SU-DHL-6 (cell line): ENCODE measurements around the gene LZIC.

Source experiments
- H2AFZ ChIP-seq: fragments of 200-600 bp; sonication (generic); 2 replicates; pipeline ENCODE4 v1.6.1; 2014; ENCODE audit warnings: low read depth, mild to moderate bottlenecking, moderate library complexity, mixed read lengths, antibody characterized with exemption, low read length; ENCODE audit not compliant: severe bottlenecking
- H3F3A ChIP-seq: fragments of 200-600 bp; shearing (Covaris generic); 2 replicates; pipeline ENCODE4 v1.6.0; 2016; ENCODE audit warnings: antibody characterized with exemption, mild to moderate bottlenecking; ENCODE audit not compliant: insufficient read depth
- H3K27ac ChIP-seq: fragments of 200-600 bp; sonication (generic); 2 replicates; pipeline ENCODE4 v1.5.1; 2016; ENCODE audit warnings: low read depth, mild to moderate bottlenecking, low read length, moderate library complexity, mixed read lengths
- H3K27me3 ChIP-seq: fragments of 200-600 bp; sonication (generic), shearing (Covaris generic); 2 replicates; pipeline ENCODE4 v1.6.0; 2014; ENCODE audit warnings: mild to moderate bottlenecking, low read length
- H3K36me3 ChIP-seq: fragments of 200-600 bp; sonication (generic); 2 replicates; pipeline ENCODE4 v1.6.1; 2014; ENCODE audit warnings: mild to moderate bottlenecking, low read length, mixed read lengths
- H3K4me2 ChIP-seq: fragments of 300-600, 200-600 bp; shearing (Covaris generic), sonication (generic); 2 replicates; pipeline ENCODE4 v1.6.0; 2014; ENCODE audit warnings: low read length, low read depth, mild to moderate bottlenecking; ENCODE audit not compliant: poor library complexity, severe bottlenecking
- H3K4me3 ChIP-seq: fragments of 200-600 bp; sonication (generic); 2 replicates; pipeline ENCODE4 v1.5.1; 2014; ENCODE audit warnings: antibody characterized with exemption, low read length, mild to moderate bottlenecking, mixed read lengths; ENCODE audit not compliant: insufficient read depth, poor library complexity, severe bottlenecking
- H3K79me2 ChIP-seq: fragments of 200-600 bp; sonication (generic); 2 replicates; pipeline ENCODE4 v1.6.1; 2014; ENCODE audit warnings: mild to moderate bottlenecking, low read length, moderate library complexity; ENCODE audit not compliant: insufficient read depth
- H3K9ac ChIP-seq: fragments of 200-600 bp; sonication (generic); 2 replicates; pipeline ENCODE4 v1.7.0; 2014; ENCODE audit warnings: mild to moderate bottlenecking, low read length
- H3K9me2 ChIP-seq: fragments of 200-600 bp; sonication (generic); replicated peaks from 2 replicates; pipeline ENCODE4 v1.6.1; 2014; ENCODE audit warnings: low read length; ENCODE audit not compliant: insufficient read depth
- H3K9me3 ChIP-seq: fragments of 200-600 bp; sonication (generic); 2 replicates; pipeline ENCODE4 v1.6.1; 2014; ENCODE audit warnings: low read length, mixed read lengths; ENCODE audit not compliant: insufficient read depth
- H4K20me1 ChIP-seq: fragments of 200-600 bp; sonication (generic); 2 replicates; pipeline ENCODE4 v1.6.1; 2014; ENCODE audit warnings: low read depth, mild to moderate bottlenecking, antibody characterized with exemption, low read length, moderate library complexity, mixed read lengths
- CTCF ChIP-seq: fragments of 200-600 bp; sonication (generic); IDR thresholded peaks from one replicate; pipeline ENCODE4 v1.5.1; 2017; ENCODE audit warnings: antibody characterized with exemption, mild to moderate bottlenecking, low read length, moderate library complexity; ENCODE audit not compliant: insufficient read depth, poor library complexity, severe bottlenecking
- EZH2phosphoT487 ChIP-seq: fragments of 200-600 bp; sonication (generic), shearing (Covaris generic); conservative IDR thresholded peaks from 2 replicates; pipeline ENCODE4 v1.6.1; 2018; ENCODE audit warnings: mild to moderate bottlenecking, antibody characterized with exemption, low read length, moderate library complexity, mixed read lengths

Gene LZIC

GRCh38 chr1:9894115-9894514 lies 49.1 kb downstream of the LZIC start:
- Histone ChIP-seq H4K20me1 (no peaks in the 10 kb centered on the region), H3K79me2 (no peaks in the 10 kb centered on the region), H3K9me2 (no peaks in the 10 kb centered on the region), H3K9ac (no peak overlapping the region), H3K4me2 (no peak overlapping the region), H3K9me3 (no peaks in the 10 kb centered on the region), H3K27me3 (no peaks in the 10 kb centered on the region), H3F3A (no peaks in the 10 kb centered on the region), H2AFZ (no peak overlapping the region), H3K4me3 (no peak overlapping the region), H3K36me3 (no peaks in the 10 kb centered on the region), H3K27ac (no peak overlapping the region)
- TF ChIP-seq CTCF (no peak), EZH2phosphoT487 (no peak)

GRCh38 chr1:9892563-9893528 lies 50.3 kb downstream of the LZIC start:
- H2AFZ ChIP-seq: no peak overlapping the region
- no peak for TF ChIP-seq CTCF
- TF ChIP-seq EZH2phosphoT487: no peak

GRCh38 chr1:9891207-9891606 lies 52.0 kb downstream of the LZIC start:
- Histone ChIP-seq H3K4me2 (no peak overlapping the region), H3K4me3 (no peak overlapping the region)

More at GRCh38 chr1:9892563-9893528, 50.3 kb downstream of the LZIC start:
- no peak overlapping the region for H3K4me3 ChIP-seq
- H3K9ac ChIP-seq: no peak overlapping the region
- no peaks in the 10 kb centered on the region for H3K79me2 ChIP-seq
- no peak overlapping the region for H3K4me2 ChIP-seq
- H3K9me3 ChIP-seq: no peaks in the 10 kb centered on the region
- no peak overlapping the region for H3K27ac ChIP-seq
- no peaks in the 10 kb centered on the region for H3K36me3 ChIP-seq
- H3F3A ChIP-seq: no peaks in the 10 kb centered on the region
- no peaks in the 10 kb centered on the region for H3K27me3 ChIP-seq
- H4K20me1 ChIP-seq: no peaks in the 10 kb centered on the region
- H3K9me2 ChIP-seq: no peaks in the 10 kb centered on the region

More at GRCh38 chr1:9891207-9891606, 52.0 kb downstream of the LZIC start:
- Histone ChIP-seq H4K20me1 (no peaks in the 10 kb centered on the region), H3K36me3 (no peaks in the 10 kb centered on the region), H3F3A (no peaks in the 10 kb centered on the region), H2AFZ (no peak overlapping the region), H3K9me3 (no peaks in the 10 kb centered on the region), H3K27me3 (no peaks in the 10 kb centered on the region), H3K79me2 (no peaks in the 10 kb centered on the region), H3K9ac (no peak overlapping the region), H3K27ac (no peak overlapping the region), H3K9me2 (no peaks in the 10 kb centered on the region)
- TF ChIP-seq CTCF (no peak), EZH2phosphoT487 (no peak)
